SK-N-SH (cell line): Measurements from ENCODE around the gene LRP2BP. TPM values are rescaled to one million over a fixed set of nuclear protein-coding genes. Genes with fewer than 3 reads are reported as not detected.

Experiments
- CTCF ChIA-PET: fragments of 300-600, 350-600 bp; formaldehyde crosslinking; extraction: SDS; loops from one replicate; lab custom pipeline; 2021; lab: Yijun Ruan, JAX
- POLR2A ChIA-PET: fragments of 350-600 bp; sonication (Branson Sonifier 250); formaldehyde crosslinking; extraction: SDS; loops from one replicate; lab custom pipeline; 2020; ENCODE audit warnings: antibody characterized with exemption, inconsistent platforms; lab: Yijun Ruan, JAX
- DNase-seq: peaks from one replicate; pipeline ENCODE4 v3.0.0; 2012
- H2AFZ ChIP-seq: fragments of 200-600 bp; sonication (generic); 2 replicates; pipeline ENCODE4 v1.8.1; 2016; ENCODE audit warnings: antibody characterized with exemption, mild to moderate bottlenecking, low read depth
- H3F3A ChIP-seq: fragments of 200-600 bp; sonication (generic); replicated peaks from 2 replicates; pipeline ENCODE3; 2016; ENCODE audit warnings: antibody characterized with exemption, mild to moderate bottlenecking; ENCODE audit not compliant: insufficient read depth
- H3K27ac ChIP-seq, 2 experiments: fragments of 200-500 bp in 1 of 2; fragments of 200-600 bp in 1 of 2; sonication (Bioruptor generic) in 1 of 2; sonication (generic), shearing (Covaris generic) in 1 of 2; 2 replicates each; pipeline versions ENCODE4 v1.5.1 to v1.6.1; 2014 to 2016; ENCODE audit warnings: low read depth in 2 of 2, inconsistent platforms in 1 of 2, low read length in 1 of 2, mild to moderate bottlenecking in 1 of 2, mixed read lengths in 1 of 2
- H3K27me3 ChIP-seq: fragments of 200-600 bp; sonication (generic), shearing (Covaris generic); 2 replicates; pipeline ENCODE4 v1.6.1; 2016; ENCODE audit warnings: mixed run types; ENCODE audit not compliant: insufficient read depth
- H3K36me3 ChIP-seq, 2 experiments: fragments of 200-500 bp in 1 of 2; fragments of 200-600 bp in 1 of 2; sonication (Bioruptor generic) in 1 of 2; sonication (generic) in 1 of 2; replicated peaks in 1 of 2; 2 replicates each; pipeline versions ENCODE3 to v1.5.1; 2014 to 2016; ENCODE audit warnings: low read length in 1 of 2, mild to moderate bottlenecking in 1 of 2; ENCODE audit not compliant: insufficient read depth in 2 of 2, control insufficient read depth in 1 of 2
- H3K4me1 ChIP-seq, 2 experiments: fragments of 200-500 bp in 1 of 2; fragments of 200-600 bp in 1 of 2; sonication (Bioruptor generic) in 1 of 2; sonication (generic), shearing (Covaris generic) in 1 of 2; 2 replicates each; pipeline versions ENCODE4 v1.5.1 to v1.6.1; 2014 to 2016; ENCODE audit warnings: low read depth in 1 of 2, low read length in 1 of 2, mixed run types in 1 of 2; ENCODE audit not compliant: insufficient read depth in 2 of 2, control insufficient read depth in 1 of 2
- H3K4me2 ChIP-seq: fragments of 200-600 bp; sonication (generic), shearing (Covaris generic); 2 replicates; pipeline ENCODE4 v1.6.1; 2017; ENCODE audit warnings: mixed run types
- H3K4me3 ChIP-seq, 2 experiments: fragments of 200-500 bp in 1 of 2; fragments of 200-600 bp in 1 of 2; sonication (Bioruptor generic) in 1 of 2; sonication (generic), shearing (Covaris generic) in 1 of 2; 2 replicates each; pipeline versions ENCODE4 v1.5.1 to v1.8.1; 2014 to 2016; ENCODE audit warnings: low read depth in 2 of 2, inconsistent platforms in 1 of 2, low read length in 1 of 2, mild to moderate bottlenecking in 1 of 2, mixed read lengths in 1 of 2, moderate library complexity in 1 of 2
- H3K79me2 ChIP-seq: fragments of 200-600 bp; sonication (generic); 2 replicates; pipeline ENCODE4 v1.8.1; 2017; ENCODE audit warnings: mild to moderate bottlenecking; ENCODE audit not compliant: insufficient read depth
- H3K9ac ChIP-seq: fragments of 200-600 bp; sonication (generic); 2 replicates; pipeline ENCODE4 v1.6.1; 2017; ENCODE audit warnings: mixed run types
- H3K9me2 ChIP-seq: fragments of 200-600 bp; sonication (generic); 2 replicates; pipeline ENCODE4 v1.6.1; 2017; ENCODE audit warnings: mixed run types
- H3K9me3 ChIP-seq: fragments of 200-600 bp; sonication (generic); 2 replicates; pipeline ENCODE4 v1.6.1; 2017; ENCODE audit warnings: mixed run types, mild to moderate bottlenecking, moderate library complexity
- H4K20me1 ChIP-seq: fragments of 200-600 bp; sonication (generic); 2 replicates; pipeline ENCODE4 v1.6.1; 2017; ENCODE audit warnings: mild to moderate bottlenecking, mixed run types; ENCODE audit not compliant: insufficient read depth
- CHD2 ChIP-seq: fragments of 150-350 bp; IDR thresholded peaks from 2 replicates; pipeline ENCODE4 v1.6.1; 2018; ENCODE audit warnings: low read length; ENCODE audit not compliant: partially characterized antibody
- ELF1 ChIP-seq: IDR thresholded peaks from 2 replicates; pipeline ENCODE4 v1.4.0; 2012
- FOXJ3 ChIP-seq: sonication (generic); formaldehyde crosslinking; IDR thresholded peaks from 2 replicates; pipeline ENCODE4 v1.5.1; 2020; ENCODE audit warnings: mild to moderate bottlenecking, missing genetic modification reagents
- JUND ChIP-seq: IDR thresholded peaks from 2 replicates; pipeline ENCODE4 v1.4.0; 2012
- MEF2A ChIP-seq: IDR thresholded peaks from 2 replicates; pipeline ENCODE4 v1.4.0; 2012; ENCODE audit warnings: low read depth, borderline replicate concordance
- MXI1 ChIP-seq: IDR thresholded peaks from 2 replicates; pipeline ENCODE4 v1.6.1; 2012; ENCODE audit warnings: mild to moderate bottlenecking, low read depth, low read length, improper control_type of control experiment
- NRF1 ChIP-seq: IDR thresholded peaks from 2 replicates; pipeline ENCODE4 v1.6.1; 2012; ENCODE audit warnings: low read depth, mild to moderate bottlenecking, low read length
- RAD21 ChIP-seq: IDR thresholded peaks from 2 replicates; pipeline ENCODE4 v1.6.1; 2012; ENCODE audit warnings: mild to moderate bottlenecking, low read length
- RCOR1 ChIP-seq: fragments of 150-350 bp; IDR thresholded peaks from 2 replicates; pipeline ENCODE4 v1.6.1; 2017; ENCODE audit warnings: antibody characterized with exemption, low read length
- RXRA ChIP-seq: IDR thresholded peaks from 2 replicates; pipeline ENCODE4 v1.4.0; 2012; ENCODE audit warnings: low read depth, mild to moderate bottlenecking, borderline replicate concordance
- SIN3A ChIP-seq: IDR thresholded peaks from 2 replicates; pipeline ENCODE4 v1.6.1; 2012; ENCODE audit warnings: low read depth, mild to moderate bottlenecking, low read length, moderate library complexity, borderline replicate concordance
- SMC3 ChIP-seq: IDR thresholded peaks from 2 replicates; pipeline ENCODE4 v1.6.1; 2012; ENCODE audit warnings: low read depth, low read length, improper control_type of control experiment
- TAF1 ChIP-seq: IDR thresholded peaks from 2 replicates; pipeline ENCODE4 v1.6.1; 2012; ENCODE audit warnings: low read depth, mild to moderate bottlenecking, low read length, moderate library complexity, borderline replicate concordance
- TCF12 ChIP-seq: IDR thresholded peaks from 2 replicates; pipeline ENCODE4 v1.4.0; 2012
- YY1 ChIP-seq: IDR thresholded peaks from 2 replicates; pipeline ENCODE4 v1.4.0; 2012; ENCODE audit warnings: low read depth, mild to moderate bottlenecking
- WGBS: methylation state at CpG from one replicate; pipeline ENCODE4 v1.1.6; 2017; ENCODE audit warnings: low lambda C conversion rate; 5-methylcytosine and 5-hydroxymethylcytosine counted together
- polyA plus RNA-seq, 3 experiments: library from polyadenylated mRNA; depleted of rRNA; stranded (reverse); fragments of >200 nt; gene quantifications; 2 replicates each; pipeline ENCODE4 v1.2.3, GENCODE V29; 2012
- TF ChIP-seq, protein P1 (sequence below): fragments of 150-350 bp; IDR thresholded peaks from 2 replicates; pipeline ENCODE4 v1.6.1; 2016; ENCODE audit warnings: mild to moderate bottlenecking, low read depth, low read length
- TF ChIP-seq, protein P2 (sequence below): IDR thresholded peaks from 2 replicates; pipeline ENCODE4 v1.4.0; 2012; ENCODE audit warnings: low read depth, borderline replicate concordance
- TF ChIP-seq, protein P3 (sequence below): IDR thresholded peaks from 2 replicates; pipeline ENCODE4 v1.6.1; 2012; ENCODE audit warnings: mild to moderate bottlenecking, low read depth, low read length, moderate library complexity
- TF ChIP-seq, protein P4 (sequence below): IDR thresholded peaks from 2 replicates; pipeline ENCODE4; 2012
- TF ChIP-seq, protein P5 (sequence below): IDR thresholded peaks from 2 replicates; pipeline ENCODE4 v1.4.0; 2012; ENCODE audit warnings: low read depth, borderline replicate concordance

The LRP2BP gene
- polyA plus RNA-seq, 1 of the 3 experiments (the other 2 are of a cell fraction) = 0.30 TPM

DNA sequence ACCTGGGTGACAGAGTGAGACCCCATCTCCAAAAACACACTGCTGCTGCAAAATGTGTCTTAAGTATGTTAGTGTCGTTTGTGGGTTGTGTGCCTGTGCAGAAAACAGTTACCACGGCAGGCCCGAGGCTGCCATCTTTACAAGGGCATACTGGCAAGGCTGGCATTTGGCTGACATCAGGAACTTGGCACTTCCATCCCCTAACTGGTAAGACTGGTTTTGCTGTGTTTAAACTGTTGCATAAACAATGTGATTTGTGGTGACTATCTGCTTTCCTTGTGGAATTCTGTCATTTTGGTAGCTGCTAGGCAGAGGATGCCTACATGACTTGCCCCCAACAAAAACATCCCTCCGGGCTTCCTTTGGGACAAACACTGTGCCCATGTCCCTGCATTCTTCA, 12.3 kb downstream of the LRP2BP start:
- H3K36me3 ChIP-seq = peaks cover 0 to 11% of the 10 kb centered on the region in 2 experiments
- TF ChIP-seq MEF2A = no peak
- no peak for TF ChIP-seq TAF1
- no peak for TF ChIP-seq RAD21
- TF ChIP-seq, protein P1, sequence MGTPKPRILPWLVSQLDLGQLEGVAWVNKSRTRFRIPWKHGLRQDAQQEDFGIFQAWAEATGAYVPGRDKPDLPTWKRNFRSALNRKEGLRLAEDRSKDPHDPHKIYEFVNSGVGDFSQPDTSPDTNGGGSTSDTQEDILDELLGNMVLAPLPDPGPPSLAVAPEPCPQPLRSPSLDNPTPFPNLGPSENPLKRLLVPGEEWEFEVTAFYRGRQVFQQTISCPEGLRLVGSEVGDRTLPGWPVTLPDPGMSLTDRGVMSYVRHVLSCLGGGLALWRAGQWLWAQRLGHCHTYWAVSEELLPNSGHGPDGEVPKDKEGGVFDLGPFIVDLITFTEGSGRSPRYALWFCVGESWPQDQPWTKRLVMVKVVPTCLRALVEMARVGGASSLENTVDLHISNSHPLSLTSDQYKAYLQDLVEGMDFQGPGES = no peak
- TF ChIP-seq TCF12 = no peak
- TF ChIP-seq ELF1 = no peak
- no peak for TF ChIP-seq JUND
- TF ChIP-seq, protein P2, sequence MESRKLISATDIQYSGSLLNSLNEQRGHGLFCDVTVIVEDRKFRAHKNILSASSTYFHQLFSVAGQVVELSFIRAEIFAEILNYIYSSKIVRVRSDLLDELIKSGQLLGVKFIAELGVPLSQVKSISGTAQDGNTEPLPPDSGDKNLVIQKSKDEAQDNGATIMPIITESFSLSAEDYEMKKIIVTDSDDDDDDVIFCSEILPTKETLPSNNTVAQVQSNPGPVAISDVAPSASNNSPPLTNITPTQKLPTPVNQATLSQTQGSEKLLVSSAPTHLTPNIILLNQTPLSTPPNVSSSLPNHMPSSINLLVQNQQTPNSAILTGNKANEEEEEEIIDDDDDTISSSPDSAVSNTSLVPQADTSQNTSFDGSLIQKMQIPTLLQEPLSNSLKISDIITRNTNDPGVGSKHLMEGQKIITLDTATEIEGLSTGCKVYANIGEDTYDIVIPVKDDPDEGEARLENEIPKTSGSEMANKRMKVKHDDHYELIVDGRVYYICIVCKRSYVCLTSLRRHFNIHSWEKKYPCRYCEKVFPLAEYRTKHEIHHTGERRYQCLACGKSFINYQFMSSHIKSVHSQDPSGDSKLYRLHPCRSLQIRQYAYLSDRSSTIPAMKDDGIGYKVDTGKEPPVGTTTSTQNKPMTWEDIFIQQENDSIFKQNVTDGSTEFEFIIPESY = no peak
- no peak for DNase-seq
- no peak overlapping the region for H3K9ac ChIP-seq
- H3K27me3 ChIP-seq = no peaks in the 10 kb centered on the region
- no peak overlapping the region for H3K4me3 ChIP-seq
- WGBS = 75% methylated on average over 3 of the region's 4 CpGs
- no peaks in the 10 kb centered on the region for H3K79me2 ChIP-seq
- H3K9me3 ChIP-seq = no peaks in the 10 kb centered on the region
- ChIA-PET CTCF (no interaction called here), POLR2A (no interaction called here)
- no peak overlapping the region for H2AFZ ChIP-seq
- H4K20me1 ChIP-seq = no peaks in the 10 kb centered on the region
- no peak overlapping the region for H3K27ac ChIP-seq
- H3K4me2 ChIP-seq = no peak overlapping the region
- no peaks in the 10 kb centered on the region for H3F3A ChIP-seq
- peaks cover 3 to 7% of the 10 kb centered on the region in 2 experiments; a peak in 1 of 4 replicates for H3K4me1 ChIP-seq
- H3K9me2 ChIP-seq = no peaks in the 10 kb centered on the region

DNA sequence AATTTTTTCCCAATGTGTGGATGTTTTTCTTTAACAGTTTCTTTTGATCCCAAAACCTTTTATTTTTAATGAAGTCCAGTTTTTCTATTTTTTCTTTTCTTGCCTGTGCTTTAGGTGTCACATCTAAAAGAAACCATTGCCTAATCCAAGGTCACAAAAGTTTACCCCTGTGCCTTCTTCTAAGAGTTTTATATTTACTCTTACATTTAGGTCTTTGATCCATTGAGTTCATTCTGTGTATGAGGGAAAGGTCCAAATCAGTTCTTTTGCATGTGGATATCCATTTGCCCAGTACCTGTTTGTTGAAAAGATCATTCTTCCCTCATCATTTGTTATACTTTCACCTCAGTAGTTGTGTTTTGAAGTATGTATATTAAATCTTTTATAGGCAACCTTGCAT, 13.0 kb downstream of the LRP2BP start:
- Histone ChIP-seq H4K20me1 (no peaks in the 10 kb centered on the region), H3K27me3 (no peaks in the 10 kb centered on the region), H3K4me1 (peaks cover 3 to 7% of the 10 kb centered on the region in 2 experiments; a peak in 1 of 4 replicates), H3K27ac (no peak overlapping the region), H2AFZ (no peak overlapping the region), H3K9me2 (no peaks in the 10 kb centered on the region), H3K9me3 (no peaks in the 10 kb centered on the region), H3F3A (no peaks in the 10 kb centered on the region), H3K4me2 (no peak overlapping the region), H3K4me3 (no peak overlapping the region), H3K79me2 (no peaks in the 10 kb centered on the region), H3K36me3 (peaks cover 6 to 18% of the 10 kb centered on the region in 2 experiments), H3K9ac (no peak overlapping the region)
- ChIA-PET CTCF (interaction anchor here (0.8 kb wide), 1 partner anchor 9 kb away, joined by 4 read pairs; no protein-coding TSS in a partner anchor), POLR2A (no interaction called here)
- no peak for DNase-seq
- TF ChIP-seq TAF1 = no peak
- TF ChIP-seq MXI1 = no peak
- no peak for TF ChIP-seq CHD2
- no peak for TF ChIP-seq TCF12
- TF ChIP-seq MEF2A = no peak
- TF ChIP-seq FOXJ3 = no peak
- TF ChIP-seq, protein P3, sequence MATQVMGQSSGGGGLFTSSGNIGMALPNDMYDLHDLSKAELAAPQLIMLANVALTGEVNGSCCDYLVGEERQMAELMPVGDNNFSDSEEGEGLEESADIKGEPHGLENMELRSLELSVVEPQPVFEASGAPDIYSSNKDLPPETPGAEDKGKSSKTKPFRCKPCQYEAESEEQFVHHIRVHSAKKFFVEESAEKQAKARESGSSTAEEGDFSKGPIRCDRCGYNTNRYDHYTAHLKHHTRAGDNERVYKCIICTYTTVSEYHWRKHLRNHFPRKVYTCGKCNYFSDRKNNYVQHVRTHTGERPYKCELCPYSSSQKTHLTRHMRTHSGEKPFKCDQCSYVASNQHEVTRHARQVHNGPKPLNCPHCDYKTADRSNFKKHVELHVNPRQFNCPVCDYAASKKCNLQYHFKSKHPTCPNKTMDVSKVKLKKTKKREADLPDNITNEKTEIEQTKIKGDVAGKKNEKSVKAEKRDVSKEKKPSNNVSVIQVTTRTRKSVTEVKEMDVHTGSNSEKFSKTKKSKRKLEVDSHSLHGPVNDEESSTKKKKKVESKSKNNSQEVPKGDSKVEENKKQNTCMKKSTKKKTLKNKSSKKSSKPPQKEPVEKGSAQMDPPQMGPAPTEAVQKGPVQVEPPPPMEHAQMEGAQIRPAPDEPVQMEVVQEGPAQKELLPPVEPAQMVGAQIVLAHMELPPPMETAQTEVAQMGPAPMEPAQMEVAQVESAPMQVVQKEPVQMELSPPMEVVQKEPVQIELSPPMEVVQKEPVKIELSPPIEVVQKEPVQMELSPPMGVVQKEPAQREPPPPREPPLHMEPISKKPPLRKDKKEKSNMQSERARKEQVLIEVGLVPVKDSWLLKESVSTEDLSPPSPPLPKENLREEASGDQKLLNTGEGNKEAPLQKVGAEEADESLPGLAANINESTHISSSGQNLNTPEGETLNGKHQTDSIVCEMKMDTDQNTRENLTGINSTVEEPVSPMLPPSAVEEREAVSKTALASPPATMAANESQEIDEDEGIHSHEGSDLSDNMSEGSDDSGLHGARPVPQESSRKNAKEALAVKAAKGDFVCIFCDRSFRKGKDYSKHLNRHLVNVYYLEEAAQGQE = no peak
- TF ChIP-seq, protein P4, sequence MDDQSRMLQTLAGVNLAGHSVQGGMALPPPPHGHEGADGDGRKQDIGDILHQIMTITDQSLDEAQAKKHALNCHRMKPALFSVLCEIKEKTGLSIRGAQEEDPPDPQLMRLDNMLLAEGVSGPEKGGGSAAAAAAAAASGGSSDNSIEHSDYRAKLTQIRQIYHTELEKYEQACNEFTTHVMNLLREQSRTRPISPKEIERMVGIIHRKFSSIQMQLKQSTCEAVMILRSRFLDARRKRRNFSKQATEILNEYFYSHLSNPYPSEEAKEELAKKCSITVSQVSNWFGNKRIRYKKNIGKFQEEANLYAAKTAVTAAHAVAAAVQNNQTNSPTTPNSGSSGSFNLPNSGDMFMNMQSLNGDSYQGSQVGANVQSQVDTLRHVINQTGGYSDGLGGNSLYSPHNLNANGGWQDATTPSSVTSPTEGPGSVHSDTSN = no peak
- TF ChIP-seq YY1 = no peak
- TF ChIP-seq SIN3A = no peak
- no peak for TF ChIP-seq NRF1
- no peak for TF ChIP-seq RXRA
- TF ChIP-seq JUND = no peak
- TF ChIP-seq, protein P5, sequence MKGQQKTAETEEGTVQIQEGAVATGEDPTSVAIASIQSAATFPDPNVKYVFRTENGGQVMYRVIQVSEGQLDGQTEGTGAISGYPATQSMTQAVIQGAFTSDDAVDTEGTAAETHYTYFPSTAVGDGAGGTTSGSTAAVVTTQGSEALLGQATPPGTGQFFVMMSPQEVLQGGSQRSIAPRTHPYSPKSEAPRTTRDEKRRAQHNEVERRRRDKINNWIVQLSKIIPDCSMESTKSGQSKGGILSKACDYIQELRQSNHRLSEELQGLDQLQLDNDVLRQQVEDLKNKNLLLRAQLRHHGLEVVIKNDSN = no peak
- TF ChIP-seq SMC3 = no peak
- no peak for TF ChIP-seq RCOR1
